NCI-H774 (cell line): ENCODE measurements around the gene ARHGAP8.
"Not testable (repeated sequence)": the region's sequence is repeated elsewhere in the genome, so short reads cannot be mapped to it uniquely, and the experiment has no call there.

Experiments
- DNase-seq: peaks from one replicate; lab custom pipeline; 2025; lab: John Stamatoyannopoulos, UW

Gene ARHGAP8

DNA sequence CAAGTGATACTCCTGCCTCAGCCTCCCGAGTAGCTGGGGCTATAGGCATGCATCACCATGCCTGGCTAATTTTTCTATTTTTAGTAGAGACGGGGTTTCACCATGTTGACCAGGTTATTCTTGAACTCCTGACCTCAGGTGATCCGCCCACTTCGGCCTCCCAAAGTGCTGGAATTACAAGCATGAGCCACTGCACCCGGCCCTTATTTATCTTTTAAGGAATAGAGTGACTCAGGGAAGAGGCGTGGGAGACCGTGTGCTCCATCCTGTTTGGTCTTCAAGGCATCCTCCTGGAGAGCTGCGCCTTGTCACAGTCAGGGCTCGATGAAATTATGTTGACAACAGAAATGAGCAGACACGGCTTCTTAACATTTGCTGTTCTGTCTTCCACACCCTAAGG lies 12.7 kb upstream of the ARHGAP8 start:
- DNase-seq = not testable (repeated sequence)

DNA sequence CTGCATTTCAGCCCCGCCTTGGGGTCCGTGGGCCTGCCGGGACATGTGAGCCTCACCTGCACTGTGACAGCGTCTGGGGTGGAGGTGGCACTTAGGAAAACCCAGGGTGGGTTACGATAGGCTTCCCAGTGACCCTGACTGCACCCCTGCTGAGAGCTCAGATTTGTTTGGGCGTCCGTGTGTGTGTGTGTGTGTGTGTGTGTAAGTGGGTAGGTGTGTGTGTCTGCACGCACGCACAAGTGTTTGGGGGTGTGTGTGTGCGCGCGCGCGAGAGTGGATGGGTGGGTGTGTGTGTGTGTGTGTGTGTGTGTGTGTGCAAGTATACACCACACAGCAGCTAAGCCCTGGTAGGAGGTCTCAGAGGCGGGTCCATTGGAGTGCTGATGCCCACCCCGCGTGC lies 12.1 kb upstream of the ARHGAP8 start:
- DNase-seq = no peak

DNA sequence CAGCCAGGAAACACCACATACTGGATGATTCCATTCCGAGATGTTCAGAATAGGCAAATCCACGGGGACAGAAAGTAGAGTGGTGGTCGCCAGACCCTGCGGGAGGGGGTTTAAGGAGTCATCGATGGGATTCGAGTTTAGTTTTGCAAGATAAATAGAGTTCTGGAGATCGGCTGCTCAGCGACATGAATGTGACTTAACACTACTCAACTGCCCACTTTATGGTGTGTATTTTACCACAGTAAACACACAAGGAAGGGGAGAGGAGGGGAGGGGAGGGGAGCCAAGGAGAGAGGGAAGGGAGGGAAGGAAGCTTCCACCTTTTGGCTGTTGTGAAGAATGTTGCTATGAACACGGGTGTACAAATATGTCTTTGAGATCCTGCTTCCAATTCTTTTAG lies 10.4 kb upstream of the ARHGAP8 start:
- no peak for DNase-seq

DNA sequence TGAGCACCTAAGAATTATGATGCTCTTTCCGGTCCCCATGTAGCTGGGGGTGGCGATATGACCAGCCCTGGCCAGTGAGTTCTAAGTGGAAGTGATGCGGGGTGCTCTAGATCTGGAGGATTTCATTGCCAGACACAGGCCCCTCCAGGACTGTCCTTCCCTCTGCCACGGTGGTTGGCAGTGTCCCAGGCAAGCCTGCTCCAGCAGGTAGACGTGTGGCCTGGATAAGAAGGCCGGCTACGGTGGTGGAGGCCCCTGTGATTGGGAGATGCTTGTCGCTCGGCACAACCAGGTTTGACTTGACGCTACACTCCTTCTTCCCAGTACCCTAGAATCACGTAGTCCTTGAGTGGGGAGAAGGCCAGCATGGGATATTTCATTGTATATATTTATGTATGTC lies 9.1 kb upstream of the ARHGAP8 start:
- no peak for DNase-seq

DNA sequence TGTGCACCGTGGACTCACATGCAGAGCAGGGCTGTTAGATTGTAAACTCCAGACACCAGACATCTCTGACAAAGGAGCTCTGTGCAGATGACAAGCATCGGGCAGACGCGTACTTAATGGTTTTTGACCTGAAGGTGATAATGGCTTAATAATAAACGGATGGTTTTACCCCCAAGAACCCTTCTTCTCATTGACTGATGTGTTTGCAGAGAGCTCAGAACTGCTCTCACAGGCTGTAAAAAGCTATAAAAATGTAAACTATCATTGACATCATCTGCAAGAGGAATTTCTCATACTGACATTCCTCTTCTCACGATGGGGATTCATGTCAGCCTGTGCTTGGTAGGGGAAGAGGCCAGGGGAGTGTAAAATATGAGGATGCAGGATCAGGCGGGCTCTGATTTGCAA lies 8.6 kb upstream of the ARHGAP8 start:
- DNase-seq = no peak

DNA sequence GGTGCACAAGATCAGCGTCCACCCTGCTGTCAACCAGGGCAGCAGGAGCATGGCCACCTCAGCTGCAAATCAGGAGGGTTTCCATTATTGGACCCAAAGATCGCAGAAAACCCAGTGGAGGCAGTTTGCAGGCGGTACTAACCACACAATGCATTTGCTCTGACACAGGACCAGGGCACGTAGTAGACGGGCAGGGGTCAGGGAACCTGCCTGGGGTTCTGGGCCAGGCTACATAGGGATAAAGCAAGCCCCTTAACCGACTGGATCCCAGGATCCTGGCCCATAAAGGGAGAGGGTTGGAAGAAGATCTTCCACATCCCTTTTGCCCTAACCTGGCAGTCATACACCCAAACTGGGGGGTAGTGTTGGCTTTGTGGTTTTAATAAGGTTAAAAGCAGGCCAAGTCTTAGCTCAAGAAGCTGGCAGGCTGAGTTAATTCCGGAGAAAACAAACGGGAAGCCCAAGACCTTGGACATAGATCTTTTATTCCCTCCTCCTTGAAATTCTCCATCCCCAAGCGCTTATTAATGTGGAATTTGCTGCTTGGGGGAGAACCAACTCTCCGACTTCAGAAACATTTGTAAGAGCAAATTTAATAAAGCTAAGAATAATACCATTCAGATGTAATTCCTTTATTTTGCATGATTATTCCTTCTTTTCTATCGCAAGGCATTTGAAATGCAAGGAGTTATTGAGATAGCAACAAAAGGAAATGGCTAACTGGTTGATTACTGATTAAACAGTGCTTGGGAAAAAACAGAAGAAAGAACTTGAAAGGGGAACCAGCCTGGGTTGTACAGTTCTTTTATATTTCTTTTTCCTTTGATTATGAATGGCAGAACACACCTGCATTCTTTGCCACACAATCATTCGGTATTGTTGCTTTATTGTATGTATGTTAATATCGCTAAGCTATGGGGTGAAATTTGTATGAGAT lies 6.3 kb upstream of the ARHGAP8 start:
- no peak for DNase-seq

DNA sequence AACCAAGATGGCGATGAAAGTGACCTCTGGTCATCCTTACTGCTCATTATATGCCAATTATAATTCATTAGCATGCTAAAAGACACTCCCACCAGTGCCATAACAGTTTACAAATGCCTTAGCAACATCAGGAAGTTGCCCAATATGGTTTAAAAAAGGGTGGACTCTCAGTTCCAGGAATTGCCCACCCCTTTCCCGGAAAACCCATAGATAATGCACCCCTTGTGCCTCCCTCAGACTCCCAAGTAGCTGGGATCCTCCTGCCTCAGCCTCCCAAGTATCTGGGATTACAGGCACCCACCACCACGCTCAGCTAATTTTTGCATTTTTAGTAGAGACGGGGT lies 4.6 kb upstream of the ARHGAP8 start:
- DNase-seq = not testable (repeated sequence)

DNA sequence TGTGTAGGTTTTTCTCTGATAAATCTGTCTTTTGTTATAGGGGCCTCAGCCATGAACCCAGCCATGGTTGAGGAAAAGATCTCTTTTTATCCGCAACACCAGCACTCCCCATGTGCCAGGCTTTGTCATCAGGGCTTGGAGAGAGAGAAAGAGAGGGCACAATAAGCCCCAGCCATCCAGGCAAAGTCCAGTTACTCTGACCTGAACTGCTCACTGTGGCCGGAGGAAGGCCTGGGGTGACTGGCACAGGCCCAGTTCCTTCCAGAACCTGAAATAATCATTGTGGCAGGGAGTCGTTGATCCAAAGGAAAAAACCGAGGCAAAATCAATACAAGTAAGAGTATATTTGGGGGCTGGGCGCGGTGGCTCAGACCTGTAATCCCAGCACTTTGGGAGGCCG lies 3.9 kb upstream of the ARHGAP8 start:
- DNase-seq = no peak

DNA sequence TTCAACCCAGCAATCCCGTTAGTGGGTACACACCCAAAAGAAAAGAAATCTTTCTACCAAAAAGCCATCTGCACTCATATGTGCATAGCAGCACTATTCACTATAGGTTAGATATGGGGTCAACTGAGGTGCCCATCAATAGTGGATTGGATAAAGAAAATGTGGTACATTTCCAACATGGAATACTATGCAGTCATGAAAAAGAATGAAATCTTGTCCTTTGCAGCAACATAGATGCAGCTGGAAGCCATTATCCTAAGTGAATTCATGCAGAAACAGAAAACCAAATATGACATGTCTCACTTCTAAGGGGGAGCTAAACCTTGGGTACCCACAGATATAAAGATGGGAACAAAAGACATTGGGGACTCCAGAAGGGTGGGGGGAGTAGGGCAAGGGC lies 1.9 kb upstream of the ARHGAP8 start:
- DNase-seq = no peak

DNA sequence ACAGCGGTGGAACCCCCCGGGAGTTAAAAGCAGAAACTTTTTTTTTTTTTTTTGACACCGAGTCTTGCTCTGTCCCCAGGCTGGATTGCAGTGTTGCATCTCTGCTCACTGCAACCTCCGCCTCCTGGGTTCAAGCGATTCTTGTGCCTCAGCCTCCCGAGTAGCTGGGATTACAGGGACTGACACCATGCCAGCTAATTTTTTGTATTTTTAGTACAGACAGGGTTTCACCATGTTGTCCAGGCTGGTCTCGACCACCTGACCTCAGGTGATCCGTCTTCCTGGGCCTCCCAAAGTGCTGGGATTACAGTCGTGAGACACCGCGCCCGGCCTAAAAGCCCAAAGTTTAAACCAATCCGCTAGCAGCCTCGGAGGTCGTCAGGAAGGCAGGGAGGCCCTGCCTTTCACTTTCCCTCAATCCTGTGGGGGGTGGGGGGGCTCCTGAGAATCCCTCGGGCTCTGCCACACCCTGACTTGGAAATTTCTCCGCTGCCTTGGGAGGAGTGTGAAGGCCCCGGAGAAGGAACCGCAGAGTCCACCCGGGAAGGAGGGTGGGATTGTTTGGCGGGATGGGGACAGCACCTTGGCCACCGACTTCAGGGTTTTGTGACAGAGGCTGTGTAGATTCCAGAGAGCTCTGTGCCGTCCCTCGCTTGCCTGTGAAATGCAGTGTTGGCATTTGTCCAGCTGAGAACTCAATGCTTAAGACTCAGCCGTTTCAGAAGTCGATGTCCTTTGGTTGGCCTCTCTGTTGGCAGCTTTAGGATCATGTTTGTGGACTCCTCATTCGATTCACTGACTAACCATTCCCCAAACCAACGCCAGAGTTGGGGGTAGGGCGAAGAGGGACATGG lies 1.0 kb downstream of the ARHGAP8 start:
- DNase-seq = no peak

DNA sequence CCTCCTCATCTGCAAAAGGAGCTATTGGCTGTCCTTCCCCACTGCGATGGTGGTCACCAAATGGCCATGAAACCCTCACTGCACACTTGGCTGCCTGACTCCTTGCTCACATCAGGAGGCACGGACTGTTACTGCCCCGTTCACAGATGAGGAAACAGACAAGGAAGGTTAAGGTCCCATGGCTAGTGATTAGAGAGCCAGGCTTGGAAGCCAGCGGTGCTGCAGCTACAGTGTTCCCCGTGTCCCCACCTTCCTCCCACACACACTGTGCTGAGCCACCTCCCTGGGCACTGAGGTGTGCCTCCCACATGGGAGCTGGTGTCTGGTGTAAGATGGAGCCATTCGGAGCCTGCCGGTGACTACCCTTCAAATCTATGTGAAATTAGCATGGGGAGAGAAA lies 2.6 kb downstream of the ARHGAP8 start:
- DNase-seq = no peak

DNA sequence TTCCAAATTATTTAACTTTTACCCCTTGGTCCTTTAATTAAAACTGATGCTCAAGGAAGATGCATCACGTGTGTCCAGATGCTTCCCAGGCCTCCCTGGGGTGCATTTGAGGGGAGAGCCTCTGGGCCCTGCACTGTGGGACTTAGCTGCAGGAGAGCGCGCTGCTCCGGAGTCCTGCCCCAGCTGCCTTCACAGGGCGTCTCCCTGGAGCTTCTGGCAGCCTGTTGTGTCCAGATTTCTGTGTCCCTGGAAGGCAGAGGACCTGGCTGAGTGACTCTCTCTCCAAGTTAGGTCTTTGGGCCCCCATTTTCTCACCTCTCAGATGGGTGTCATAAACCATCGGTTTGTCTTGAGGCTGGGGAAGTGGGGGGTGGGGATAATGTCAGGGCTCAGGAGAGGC lies 3.0 kb downstream of the ARHGAP8 start:
- DNase-seq = no peak

DNA sequence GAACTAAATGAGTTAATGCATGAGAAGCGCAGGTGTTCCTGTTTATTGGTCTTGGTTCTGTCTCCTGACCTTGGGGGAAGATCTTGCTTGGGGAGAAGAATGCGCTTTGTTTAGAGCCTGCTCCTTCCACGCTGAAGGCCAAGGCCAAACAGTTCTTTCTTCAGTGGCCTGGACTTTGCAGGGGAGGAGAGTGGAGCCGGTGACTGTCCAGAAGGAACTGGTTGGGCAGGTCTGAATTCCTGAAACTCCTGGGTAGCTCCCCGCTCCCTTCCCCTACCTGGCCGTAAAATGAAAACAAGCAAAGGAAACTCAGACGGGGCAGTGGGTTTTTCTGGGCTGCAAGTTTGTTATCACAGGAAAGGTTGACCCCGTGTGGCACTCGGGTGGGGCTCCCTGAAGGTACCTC lies 3.6 kb downstream of the ARHGAP8 start:
- DNase-seq = no peak

DNA sequence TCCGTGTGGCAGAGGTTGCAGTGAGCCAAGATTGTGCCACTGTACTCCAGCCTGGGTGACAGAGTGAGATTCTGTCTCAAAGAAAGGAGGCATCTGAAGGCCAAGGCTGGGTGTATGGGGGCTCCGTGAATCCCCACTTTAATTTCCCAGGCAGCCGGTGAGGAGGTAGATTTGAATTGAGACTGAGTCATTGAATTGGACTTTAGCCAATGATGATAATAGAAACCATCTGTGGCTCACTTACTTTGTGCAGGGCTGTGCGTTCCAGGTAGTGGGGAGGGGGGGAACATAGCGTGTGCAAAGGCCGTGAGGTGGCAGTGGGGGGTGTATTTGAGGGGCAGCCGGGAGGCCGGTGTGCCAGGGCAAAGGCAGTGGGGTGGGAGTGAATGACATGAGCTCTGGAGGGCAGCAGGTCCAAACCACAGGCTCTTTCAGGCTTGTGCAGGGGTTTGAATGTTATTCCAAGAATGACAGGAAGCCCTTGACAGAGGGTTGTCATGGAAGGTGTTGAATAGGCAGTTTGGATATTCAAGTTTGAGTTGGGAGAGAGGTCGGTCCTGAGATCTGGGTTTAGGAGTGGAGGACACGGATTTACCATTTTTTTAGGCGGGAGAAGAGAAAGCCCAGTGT lies 6.1 kb downstream of the ARHGAP8 start:
- no peak for DNase-seq

DNA sequence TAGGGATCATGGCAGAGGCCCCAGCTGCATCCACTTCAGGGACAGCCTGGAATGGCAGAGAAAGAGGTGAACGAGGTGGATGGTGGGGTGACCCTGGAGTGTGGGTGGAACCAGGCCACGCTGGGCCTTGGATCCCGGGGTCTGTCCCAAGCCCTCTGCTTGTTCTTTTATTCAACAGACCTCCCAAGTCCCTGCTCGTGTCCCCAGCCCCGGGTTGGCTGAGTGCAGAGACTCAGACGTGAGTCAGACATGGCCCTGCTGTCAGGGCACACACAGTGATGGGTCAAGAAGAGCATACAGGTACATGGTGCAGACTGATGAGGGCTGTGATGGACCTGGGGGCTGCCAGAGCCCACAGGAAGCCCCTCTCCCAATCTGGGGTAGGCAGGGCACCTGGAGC lies 6.6 kb downstream of the ARHGAP8 start:
- DNase-seq = no peak

DNA sequence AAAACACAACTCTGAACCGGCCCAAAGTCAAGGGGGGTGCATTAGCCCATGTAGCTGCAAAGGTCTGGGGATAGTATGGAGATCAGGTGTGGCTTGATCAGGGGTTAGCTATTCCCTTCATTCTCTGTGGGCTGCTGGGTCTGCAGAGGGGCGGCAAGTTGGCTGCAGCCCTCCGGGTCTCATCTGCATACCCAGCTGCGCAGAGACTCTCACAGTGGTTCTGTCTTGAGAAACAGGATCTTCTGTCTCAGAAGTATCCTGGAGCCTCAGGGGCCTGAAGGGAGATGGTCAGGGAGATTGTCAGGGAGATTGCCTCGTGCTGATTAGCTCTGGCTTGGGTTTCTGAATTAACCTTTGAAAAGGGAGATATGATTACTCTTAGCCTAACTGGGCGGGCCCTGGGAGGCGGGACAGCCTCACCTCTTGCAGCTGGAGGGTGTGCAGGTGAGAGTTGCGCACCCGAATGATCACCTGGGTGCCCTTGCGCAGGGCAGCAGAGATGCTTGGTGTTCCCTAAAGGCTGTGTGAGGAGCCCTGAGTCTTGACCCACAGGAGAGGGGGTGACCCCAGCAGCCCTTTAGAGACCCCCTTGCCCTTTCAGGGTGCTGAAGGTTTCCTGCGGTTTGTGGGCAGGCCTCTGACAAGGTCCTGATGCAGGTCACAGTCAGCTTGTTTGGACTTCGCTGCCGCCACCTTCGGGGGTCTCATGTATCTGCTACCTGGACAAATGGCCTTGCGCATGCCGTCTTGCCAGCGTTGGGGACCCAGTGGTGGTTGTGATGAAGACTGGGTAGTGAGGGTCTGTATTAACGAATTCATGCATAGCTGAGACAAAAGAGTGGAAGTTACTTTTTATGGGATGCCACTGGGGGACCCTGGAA lies 7.3 kb downstream of the ARHGAP8 start:
- DNase-seq = no peak

DNA sequence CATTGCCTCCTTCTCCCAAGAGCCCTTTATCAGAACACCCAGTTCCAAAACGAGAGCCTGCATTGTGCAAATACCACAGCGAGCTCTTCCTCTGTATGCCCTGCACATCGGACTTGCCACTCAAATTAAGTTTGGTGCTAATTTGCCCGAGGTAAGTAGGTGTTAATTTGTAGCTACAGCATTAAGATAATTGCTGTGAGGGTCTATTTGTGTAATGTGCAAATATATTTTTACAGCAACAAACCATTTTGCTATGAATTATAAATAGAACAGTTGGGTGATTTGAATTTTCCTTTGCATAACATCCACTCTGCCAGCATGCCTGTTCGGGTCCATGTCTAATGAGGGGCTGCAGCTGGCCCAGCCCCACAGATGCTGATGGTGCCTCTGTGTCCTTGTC lies 8.1 kb downstream of the ARHGAP8 start:
- DNase-seq = no peak

DNA sequence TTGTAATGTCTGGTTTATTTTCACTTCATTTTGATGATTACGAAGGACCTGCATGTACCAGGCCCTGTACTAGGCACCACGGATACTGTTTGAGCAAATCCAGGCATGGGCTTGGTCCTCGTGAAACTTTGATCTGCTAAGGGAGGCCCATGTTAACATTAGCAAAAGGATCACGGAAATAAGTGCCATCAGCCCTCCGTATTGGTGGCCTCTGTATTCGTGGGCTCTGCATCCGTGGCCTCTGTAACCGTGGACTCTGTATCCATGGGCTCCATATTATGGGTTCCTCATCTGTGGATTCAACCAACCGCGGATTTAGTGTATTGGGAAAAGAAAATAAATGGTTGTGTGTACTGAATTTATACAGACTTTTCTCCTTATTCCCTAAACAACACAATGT lies 8.7 kb downstream of the ARHGAP8 start:
- DNase-seq = no peak

DNA sequence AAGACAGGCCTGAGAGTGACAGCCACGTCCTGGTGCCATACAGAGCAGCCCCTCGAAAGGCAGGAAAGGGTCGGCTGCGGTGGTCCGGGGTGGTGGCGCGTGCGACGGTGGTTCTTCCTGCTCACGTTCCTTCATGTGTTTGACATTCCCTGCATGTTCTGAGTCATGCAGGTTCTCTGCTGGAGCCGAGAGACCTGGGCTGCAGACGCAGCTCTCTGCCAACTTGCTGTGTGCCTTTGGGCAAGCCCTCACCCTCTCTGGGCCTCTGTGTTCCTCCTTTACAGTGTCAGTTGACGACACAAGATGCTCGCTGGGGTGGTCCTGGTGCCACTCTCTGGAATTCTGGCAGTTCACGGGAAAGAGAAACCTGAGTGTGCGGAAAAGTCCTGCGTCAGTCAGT lies 12.0 kb downstream of the ARHGAP8 start:
- DNase-seq = no peak

DNA sequence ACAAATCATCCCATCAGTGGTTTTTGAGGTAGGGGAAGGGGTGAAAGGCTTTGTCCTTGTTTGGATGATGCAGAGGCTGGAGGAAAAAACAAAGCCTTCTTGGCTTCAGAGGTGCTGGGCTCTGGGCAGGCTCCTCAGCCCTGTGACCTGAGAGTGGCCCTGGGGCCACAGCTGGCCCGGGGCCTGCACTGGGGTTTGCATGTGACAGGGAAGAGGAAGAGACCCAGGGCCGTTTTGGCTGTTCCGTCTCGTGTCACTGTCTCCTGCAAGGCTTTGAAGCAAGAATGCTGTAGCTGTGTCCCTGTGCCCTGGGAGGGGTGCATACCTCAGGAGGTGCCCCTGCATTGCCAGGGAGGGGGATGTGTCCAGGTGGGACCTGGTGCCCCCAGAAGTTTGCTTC lies 12.6 kb downstream of the ARHGAP8 start:
- DNase-seq = no peak

DNA sequence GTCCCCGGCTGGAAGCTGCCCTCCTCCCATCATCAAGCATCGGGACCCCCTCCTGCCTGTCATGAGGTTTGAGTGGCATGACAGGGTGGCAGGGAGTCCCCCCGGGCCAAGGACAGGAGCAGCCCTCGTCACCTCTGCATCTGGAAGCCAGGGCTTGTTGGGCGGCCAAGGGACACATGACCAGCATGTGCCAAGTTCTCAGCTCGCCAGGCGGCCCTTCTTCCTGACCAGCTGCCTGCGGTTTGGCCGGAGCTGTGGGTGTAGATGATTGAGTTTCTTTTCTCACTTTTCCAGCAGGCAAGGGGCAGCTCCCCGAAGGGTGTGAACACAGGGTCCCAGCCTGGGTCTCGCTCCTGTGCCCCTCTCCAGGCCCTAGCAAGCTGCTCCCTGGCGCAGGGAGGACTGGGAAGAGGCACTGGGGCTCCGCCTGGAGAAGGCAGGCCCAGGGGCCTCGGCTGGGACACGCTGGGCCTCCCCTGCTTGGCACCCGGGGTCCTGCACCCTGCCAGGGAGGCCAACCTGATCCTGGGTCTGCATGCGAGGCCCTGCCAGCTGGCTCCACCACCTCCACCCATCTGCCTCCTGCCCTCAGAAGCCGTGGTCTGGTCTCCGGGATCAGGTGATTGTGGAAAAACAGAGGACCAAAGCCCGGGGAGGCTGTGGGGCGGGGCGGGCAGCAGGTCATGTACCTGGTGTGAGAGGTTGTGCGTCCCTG lies 13.4 kb downstream of the ARHGAP8 start:
- DNase-seq = no peak
